SK-N-MC (cell line): ENCODE results near the gene SNX8.

ENCODE experiments used
- EZH2 ChIP-seq: fragments of 200-600 bp; sonication (generic); IDR thresholded peaks from one replicate; pipeline ENCODE4 v1.6.1; 2017; ENCODE audit warnings: antibody characterized with exemption
- POLR2AphosphoS5 ChIP-seq: IDR thresholded peaks from 2 replicates; pipeline ENCODE4 v1.6.1; 2012; ENCODE audit warnings: mild to moderate bottlenecking, low read depth, low read length, borderline replicate concordance

DNA sequence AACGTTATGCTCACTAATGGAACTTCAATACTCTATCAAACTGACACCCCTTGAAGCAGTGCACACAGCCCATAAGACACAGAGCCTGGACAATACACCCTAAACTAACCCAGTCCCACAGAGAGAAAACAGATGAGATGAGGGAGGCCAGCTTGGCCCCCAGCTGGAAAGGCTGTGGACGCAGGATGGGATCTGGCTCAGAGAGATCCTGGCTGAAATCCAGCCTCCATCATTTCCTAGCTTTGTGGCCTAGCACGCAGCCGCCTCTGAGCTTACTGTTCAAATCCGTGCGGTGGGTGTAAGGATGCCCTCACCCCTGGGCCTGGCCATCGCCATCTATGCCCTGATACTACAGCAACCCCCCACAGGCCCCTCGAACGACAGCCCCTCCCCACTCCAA lies 32.7 kb downstream of the SNX8 start:
- TF ChIP-seq EZH2 = no peak
- no peak for TF ChIP-seq POLR2AphosphoS5
